OCI-LY7 (cell line): Measurements from ENCODE around the gene PFAS.
A peak's percentile ranks its signal among the peaks of the same experiment; 100 is the strongest.

Experiments used
- EZH2phosphoT487 ChIP-seq: fragments of 200-600 bp; sonication (generic); IDR thresholded peaks from 2 replicates; pipeline ENCODE4 v1.6.1; 2018; ENCODE audit warnings: low read depth, borderline replicate concordance, mild to moderate bottlenecking, mixed run types, antibody characterized with exemption, low read length, moderate library complexity, mixed read lengths
- TF ChIP-seq, protein P1 (sequence below): fragments of 200-600 bp; sonication (generic); conservative IDR thresholded peaks from 2 replicates; pipeline ENCODE4 v1.5.1; 2014; ENCODE audit warnings: mild to moderate bottlenecking, antibody characterized with exemption, low read length, moderate library complexity, mixed read lengths

DNA sequence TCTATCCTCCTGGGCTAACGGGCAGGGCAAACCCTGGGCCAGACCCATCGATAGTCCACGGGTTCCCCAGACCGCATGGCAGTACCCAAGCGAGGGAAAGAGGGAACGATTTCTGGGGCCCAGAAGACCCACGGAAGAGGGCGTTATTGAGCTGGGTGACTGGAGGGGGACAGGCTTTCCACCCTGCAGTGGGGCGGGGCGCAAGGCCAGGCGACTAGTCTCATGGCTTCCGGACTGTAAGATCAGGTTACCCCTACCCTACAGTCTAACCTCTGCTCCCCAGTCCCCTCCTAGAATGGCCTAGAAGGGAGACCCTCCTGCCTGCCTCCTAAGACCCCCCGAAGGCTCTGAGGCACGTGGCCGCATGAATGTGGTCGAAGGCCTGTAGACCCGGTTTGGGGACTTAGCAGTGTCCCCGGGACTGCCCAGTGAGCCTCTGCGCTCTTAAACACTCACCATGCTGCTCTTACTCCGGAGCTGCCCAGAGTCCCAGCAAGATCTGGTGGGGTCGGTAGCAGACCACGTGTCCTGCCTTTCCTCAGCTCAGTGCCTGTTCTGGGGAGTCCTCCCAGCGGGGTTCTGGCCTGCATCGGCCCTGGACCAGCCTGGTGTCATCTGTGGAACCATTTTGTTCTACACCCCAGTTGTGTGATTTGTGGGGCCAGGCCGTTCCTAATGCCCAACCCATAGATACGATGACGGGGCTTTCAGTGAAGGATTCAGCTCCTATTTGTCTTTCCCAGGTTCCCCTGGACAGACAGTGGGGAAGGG is 25.5 kb upstream of the PFAS start:
- TF ChIP-seq, protein P1, sequence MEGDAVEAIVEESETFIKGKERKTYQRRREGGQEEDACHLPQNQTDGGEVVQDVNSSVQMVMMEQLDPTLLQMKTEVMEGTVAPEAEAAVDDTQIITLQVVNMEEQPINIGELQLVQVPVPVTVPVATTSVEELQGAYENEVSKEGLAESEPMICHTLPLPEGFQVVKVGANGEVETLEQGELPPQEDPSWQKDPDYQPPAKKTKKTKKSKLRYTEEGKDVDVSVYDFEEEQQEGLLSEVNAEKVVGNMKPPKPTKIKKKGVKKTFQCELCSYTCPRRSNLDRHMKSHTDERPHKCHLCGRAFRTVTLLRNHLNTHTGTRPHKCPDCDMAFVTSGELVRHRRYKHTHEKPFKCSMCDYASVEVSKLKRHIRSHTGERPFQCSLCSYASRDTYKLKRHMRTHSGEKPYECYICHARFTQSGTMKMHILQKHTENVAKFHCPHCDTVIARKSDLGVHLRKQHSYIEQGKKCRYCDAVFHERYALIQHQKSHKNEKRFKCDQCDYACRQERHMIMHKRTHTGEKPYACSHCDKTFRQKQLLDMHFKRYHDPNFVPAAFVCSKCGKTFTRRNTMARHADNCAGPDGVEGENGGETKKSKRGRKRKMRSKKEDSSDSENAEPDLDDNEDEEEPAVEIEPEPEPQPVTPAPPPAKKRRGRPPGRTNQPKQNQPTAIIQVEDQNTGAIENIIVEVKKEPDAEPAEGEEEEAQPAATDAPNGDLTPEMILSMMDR = peak; percentile 61
- TF ChIP-seq EZH2phosphoT487 = no peak
